DND-41 (cell line): ENCODE measurements around the gene DDX60.

Experiments used
- CTCF ChIP-seq: IDR thresholded peaks from 2 replicates; pipeline ENCODE4 v1.5.1; 2012; ENCODE audit warnings: borderline replicate concordance, low read length, moderate library complexity, mild to moderate bottlenecking; ENCODE audit not compliant: poor library complexity, severe bottlenecking; ENCODE audit errors: extremely low read depth
- EZH2 ChIP-seq: IDR thresholded peaks from 3 replicates; pipeline ENCODE4 v1.6.1; 2012; ENCODE audit warnings: borderline replicate concordance, low read depth, mild to moderate bottlenecking, moderate library complexity, low read length, inconsistent platforms; ENCODE audit not compliant: severe bottlenecking

- TF ChIP-seq CTCF (peak; percentile 52), EZH2 (no peak)
Measured at GRCh38 chr4:168318266-168318895, at the start of gene DDX60.
